BE2C (cell line): ENCODE measurements around the gene PRPH2.
"Not testable (repeated sequence)": the region's sequence is repeated elsewhere in the genome, so short reads cannot be mapped to it uniquely, and the experiment has no call there.

ENCODE experiments used
- DNase-seq: peaks from one replicate; pipeline ENCODE4 v3.0.0-alpha.2; 2020
- H3K27me3 ChIP-seq: fragments of 250-450 bp; sonication (Bioruptor Pico); 2 replicates; pipeline ENCODE4 v1.5.1; 2020; ENCODE audit warnings: mild to moderate bottlenecking
- H3K36me3 ChIP-seq: fragments of 250-450 bp; sonication (Bioruptor Pico); 2 replicates; pipeline ENCODE4 v1.5.1; 2020; ENCODE audit warnings: mild to moderate bottlenecking
- H3K4me1 ChIP-seq: fragments of 250-450 bp; sonication (Bioruptor Pico); 2 replicates; pipeline ENCODE4 v1.5.1; 2020
- H3K4me3 ChIP-seq: 2 replicates; pipeline ENCODE4 v1.5.1; 2011; ENCODE audit warnings: low read depth, low read length
- H3K9me3 ChIP-seq: fragments of 250-450 bp; sonication (Bioruptor Pico); 2 replicates; pipeline ENCODE4 v1.5.1; 2020
- CTCF ChIP-seq: IDR thresholded peaks from 2 replicates; pipeline ENCODE4 v1.5.1; 2012; ENCODE audit warnings: mild to moderate bottlenecking, low read depth, low read length

Gene PRPH2

GRCh38 chr6:42735976-42736375 is 13.6 kb upstream of the PRPH2 start:
- Histone ChIP-seq H3K4me1 (no peaks in the 10 kb centered on the region), H3K36me3 (no peaks in the 10 kb centered on the region), H3K4me3 (no peak overlapping the region), H3K9me3 (no peaks in the 10 kb centered on the region), H3K27me3 (no peaks in the 10 kb centered on the region)
- TF ChIP-seq CTCF: no peak
- no peak for DNase-seq

GRCh38 chr6:42733867-42734481 is 11.6 kb upstream of the PRPH2 start:
- H3K4me1 ChIP-seq, H3K4me3 ChIP-seq, DNase-seq, H3K36me3 ChIP-seq, H3K9me3 ChIP-seq, H3K27me3 ChIP-seq: not testable (repeated sequence)

- Histone ChIP-seq H3K4me1 (no peaks in the 10 kb centered on the region), H3K9me3 (no peaks in the 10 kb centered on the region), H3K36me3 (no peaks in the 10 kb centered on the region), H3K4me3 (no peak overlapping the region), H3K27me3 (no peaks in the 10 kb centered on the region)
- DNase-seq: no peak
- no peak for TF ChIP-seq CTCF
These were observed 7.3 kb upstream of the PRPH2 start for GRCh38 chr6:42729731-42730130.

- Histone ChIP-seq H3K27me3 (no peaks in the 10 kb centered on the region), H3K36me3 (no peaks in the 10 kb centered on the region), H3K9me3 (no peaks in the 10 kb centered on the region), H3K4me1 (no peaks in the 10 kb centered on the region), H3K4me3 (no peak overlapping the region)
- TF ChIP-seq CTCF: no peak
- no peak for DNase-seq
These were observed 5.2 kb upstream of the PRPH2 start for GRCh38 chr6:42727627-42728026.

GRCh38 chr6:42727087-42727611 is 4.8 kb upstream of the PRPH2 start:
- Histone ChIP-seq H3K36me3 (no peaks in the 10 kb centered on the region), H3K27me3 (no peaks in the 10 kb centered on the region), H3K9me3 (no peaks in the 10 kb centered on the region), H3K4me3 (no peak overlapping the region), H3K4me1 (no peaks in the 10 kb centered on the region)
- no peak for DNase-seq
- TF ChIP-seq CTCF: no peak

- Histone ChIP-seq H3K9me3 (no peaks in the 10 kb centered on the region), H3K4me3 (peak overlapping the region; percentile 21; the same call in 1 of the 2 replicates)
- peak; percentile 93 for TF ChIP-seq CTCF
These were observed 4.2 kb upstream of the PRPH2 start for GRCh38 chr6:42726485-42727086.

More at GRCh38 chr6:42726485-42727086, 4.2 kb upstream of the PRPH2 start:
- Histone ChIP-seq H3K27me3 (no peaks in the 10 kb centered on the region), H3K36me3 (no peaks in the 10 kb centered on the region), H3K4me1 (no peaks in the 10 kb centered on the region)
- peak; percentile 67 for DNase-seq
